ENCODE measurements around the gene IQSEC1.

IQSEC1 gene

DNA sequence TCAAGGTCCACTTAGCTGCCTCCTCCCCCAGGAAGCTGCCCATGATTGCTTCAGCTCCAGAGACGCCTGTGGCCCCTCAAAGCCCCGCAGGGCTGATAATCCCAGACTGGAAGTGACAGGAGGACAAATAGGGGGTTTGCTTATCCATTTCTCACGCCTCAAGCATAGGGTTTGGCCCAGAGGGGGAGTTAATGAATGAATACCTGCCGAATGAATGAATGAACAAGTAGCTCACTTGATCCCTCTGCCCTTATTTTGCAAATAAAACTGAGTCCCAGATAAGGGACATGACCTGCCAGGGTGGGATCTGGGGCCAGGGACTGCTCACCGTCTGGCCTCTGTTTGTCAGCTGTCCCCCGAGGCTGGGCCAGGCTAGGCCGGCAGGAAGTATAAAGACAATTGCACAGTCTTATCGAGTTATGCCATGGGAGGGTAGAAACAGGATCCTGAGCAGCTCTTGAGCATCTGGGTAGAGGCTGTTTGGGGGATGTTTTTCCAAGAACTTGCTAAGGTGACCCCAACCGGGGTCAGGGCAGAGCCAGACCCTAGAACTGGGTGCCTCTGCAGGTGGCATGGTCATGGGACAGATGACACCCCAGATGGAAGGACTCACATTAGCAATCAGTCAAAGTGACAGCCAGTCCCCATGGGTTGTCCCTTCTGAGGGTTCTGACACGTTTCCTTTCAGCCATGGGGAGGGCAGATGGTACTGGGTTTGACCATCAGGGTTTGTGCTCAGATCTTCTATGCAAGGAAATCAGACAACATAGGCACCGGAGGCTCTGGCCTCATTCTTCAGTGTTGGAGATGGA is 45.0 kb downstream of the IQSEC1 start:
- DNase-seq (ENCODE audit: low read depth in 2 of 2), result no peak

DNA sequence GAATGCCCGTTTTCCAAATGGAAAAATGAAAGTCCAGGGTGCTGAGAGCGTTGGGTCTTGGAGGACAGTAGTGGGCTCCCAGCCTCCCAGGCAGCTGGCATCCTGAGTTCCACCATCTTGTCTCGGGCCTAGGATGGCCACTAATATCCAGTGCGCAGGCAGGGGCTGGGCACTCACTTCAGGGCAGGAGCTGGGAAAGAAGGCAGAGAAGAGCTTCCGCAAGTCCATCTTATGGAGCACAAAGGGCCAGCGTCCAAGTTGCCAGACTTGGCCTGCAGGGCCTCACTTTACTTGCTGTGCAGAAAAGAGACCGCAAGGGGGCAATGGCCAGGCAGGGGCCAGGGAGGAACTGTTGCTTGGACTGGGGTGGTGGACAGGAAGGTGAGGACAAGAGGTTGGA is 46.1 kb downstream of the IQSEC1 start:
- DNase-seq (ENCODE audit: low read depth in 2 of 2), result no peak

DNA sequence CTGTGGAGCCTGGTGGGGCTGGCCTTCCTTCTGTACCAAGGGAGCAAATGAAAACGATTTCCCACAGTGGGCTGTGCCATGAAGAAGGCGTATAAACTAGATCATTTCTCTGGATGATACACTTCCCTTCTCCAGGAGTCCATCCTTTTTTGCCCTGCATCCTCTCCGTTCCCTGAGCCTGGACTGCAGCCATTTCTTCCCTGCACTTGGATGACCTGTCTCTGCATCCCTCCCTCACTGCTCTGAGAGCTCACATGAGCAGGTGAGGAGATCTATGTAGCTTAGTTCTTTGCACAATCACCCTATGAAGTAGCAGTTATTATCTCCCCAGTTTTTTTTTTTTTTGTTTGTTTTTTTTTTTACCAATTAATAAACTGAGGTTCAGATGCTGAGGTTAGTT is 46.7 kb downstream of the IQSEC1 start:
- no peak for DNase-seq (ENCODE audit: low read depth in 2 of 2)

DNA sequence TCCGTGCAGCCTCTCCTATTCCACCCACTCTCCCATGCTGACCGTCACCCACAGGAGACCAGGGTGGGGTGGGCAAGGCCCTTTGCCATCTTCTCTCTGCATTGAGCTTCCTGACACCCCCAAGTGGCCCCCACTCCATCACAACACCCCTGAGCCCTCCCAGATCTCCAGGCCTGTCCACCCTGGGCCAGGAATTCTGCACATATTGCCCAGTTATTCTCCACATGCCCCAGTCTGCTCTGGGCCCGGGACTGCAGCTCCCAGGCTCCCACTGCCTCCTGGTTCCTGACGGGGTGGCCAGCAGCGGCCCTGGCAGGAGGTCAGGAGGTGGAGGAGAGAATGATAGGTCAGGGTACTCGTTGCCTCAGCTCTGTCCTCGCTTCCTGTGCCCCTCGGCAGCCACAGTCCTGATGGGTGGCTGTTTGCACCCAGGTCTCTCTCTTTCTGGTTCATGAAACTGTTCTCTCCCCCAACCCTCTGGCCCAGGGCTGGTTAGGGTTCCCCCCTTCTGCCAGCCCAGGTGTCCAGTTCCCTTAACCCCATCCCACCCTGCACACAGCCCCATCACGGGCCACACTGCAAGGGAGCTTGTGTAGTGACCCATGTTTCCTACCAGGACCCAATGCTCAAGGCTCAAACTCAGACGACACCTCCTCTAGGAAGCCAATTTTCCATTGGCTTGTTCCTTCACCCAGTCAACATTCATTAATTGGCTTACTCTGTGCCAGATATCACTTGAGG is 47.3 kb downstream of the IQSEC1 start:
- no peak for DNase-seq (ENCODE audit: low read depth in 2 of 2)

DNA sequence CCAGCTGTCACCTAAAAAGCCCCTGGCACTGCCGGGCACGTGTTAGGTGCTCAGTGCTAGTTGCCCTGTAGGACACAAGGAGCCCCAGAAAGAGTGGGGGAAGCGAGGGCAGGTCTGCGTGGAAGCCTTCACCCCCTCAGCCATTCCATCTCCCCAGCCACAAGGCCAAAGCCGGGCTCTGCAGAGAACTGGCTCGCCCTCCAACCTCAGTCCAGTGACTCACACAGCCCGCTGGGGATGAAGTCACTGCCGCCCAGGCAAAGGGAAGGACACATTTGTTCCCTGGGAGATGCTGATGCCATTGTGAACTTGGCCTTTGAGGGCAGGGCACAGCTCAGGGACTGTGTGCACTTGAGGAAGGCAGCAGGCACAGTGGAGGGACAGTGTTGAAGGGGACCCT is 48.1 kb downstream of the IQSEC1 start:
- DNase-seq (ENCODE audit: low read depth in 2 of 2), result no peak

DNA sequence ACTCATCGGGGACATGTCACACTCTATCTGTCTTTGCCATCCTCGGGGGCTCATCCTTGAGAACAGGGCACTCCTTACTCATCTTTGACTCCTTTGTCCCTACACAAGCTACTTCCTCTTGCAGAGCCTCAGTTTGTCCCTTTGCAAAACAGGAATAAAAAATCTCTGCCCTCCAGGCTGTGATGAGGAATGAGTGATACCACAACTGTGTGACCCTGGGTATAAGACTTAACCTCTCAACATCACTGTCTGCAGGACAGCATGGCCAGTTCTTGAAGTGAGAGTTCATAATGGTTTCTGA is 48.5 kb downstream of the IQSEC1 start:
- no peak for DNase-seq (ENCODE audit: low read depth in 2 of 2)

DNA sequence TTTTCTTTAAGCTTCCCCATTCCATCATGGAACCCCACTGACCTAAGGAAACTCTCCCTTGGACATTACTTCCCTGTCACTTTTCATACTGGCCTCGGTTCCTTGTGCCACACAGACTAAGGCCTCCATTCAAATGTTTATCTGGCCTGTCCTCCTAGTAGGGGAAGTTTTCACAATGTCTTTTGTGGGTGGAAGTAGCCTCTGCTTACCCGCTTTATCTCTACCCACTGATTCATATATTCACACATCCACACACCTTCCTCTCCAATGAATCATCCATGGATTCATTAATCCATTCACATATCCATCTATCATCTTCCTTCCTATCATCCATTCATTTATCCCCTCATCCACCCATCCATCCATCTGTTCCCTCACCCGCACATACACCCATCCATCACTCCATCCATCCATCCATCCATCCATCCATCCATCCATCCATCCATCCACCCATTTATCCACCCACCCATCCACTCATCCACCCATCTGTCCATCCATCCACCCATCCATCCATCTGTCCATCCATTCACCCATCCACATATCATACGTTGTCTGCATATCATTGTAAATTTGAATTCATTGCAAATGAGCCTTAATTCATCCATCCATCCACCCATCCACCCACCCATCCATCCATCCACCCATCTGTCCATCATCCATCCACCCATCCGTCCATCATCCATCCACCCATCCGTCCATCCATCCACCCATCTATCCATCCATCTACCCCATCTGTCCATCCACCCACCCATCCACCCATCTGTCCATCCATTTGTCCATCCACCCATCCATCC is 49.1 kb downstream of the IQSEC1 start:
- DNase-seq (ENCODE audit: low read depth in 2 of 2), result no peak

DNA sequence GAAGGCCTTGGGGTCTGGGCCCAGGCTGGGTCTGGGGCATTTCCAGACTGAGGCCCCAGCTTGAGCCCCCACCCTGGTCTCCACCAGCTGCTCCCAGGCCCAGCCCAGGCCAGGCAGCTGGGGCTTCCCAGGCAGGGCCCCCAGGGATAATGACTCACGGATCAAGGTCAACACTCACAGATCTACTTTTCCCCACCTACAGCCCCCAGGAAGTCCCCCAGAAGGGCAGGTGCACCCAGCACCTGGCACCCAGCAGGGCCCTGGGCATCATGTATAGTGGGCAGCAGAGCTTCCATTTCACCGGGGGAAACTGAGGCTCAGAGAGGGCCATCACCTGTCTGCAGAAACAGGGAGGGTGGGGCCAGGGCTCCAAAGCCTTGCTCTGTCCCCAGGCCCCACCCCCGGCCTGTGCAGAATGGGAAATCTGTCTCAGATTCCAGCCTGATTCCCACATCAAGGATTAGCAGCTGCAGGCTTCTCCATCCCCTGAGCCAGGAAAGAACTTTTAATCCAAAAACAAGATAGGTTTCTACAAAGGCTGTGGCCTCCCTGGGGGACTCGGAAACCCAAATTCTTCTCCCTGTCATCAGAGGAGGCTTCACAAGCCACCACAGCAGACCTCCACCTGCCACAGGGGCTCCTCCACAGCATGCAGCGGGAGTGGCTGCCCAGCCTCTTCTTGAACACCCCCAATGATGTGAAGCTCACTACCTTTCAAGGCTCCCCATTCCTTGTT is 49.8 kb downstream of the IQSEC1 start:
- no peak for DNase-seq (ENCODE audit: low read depth in 2 of 2)

DNA sequence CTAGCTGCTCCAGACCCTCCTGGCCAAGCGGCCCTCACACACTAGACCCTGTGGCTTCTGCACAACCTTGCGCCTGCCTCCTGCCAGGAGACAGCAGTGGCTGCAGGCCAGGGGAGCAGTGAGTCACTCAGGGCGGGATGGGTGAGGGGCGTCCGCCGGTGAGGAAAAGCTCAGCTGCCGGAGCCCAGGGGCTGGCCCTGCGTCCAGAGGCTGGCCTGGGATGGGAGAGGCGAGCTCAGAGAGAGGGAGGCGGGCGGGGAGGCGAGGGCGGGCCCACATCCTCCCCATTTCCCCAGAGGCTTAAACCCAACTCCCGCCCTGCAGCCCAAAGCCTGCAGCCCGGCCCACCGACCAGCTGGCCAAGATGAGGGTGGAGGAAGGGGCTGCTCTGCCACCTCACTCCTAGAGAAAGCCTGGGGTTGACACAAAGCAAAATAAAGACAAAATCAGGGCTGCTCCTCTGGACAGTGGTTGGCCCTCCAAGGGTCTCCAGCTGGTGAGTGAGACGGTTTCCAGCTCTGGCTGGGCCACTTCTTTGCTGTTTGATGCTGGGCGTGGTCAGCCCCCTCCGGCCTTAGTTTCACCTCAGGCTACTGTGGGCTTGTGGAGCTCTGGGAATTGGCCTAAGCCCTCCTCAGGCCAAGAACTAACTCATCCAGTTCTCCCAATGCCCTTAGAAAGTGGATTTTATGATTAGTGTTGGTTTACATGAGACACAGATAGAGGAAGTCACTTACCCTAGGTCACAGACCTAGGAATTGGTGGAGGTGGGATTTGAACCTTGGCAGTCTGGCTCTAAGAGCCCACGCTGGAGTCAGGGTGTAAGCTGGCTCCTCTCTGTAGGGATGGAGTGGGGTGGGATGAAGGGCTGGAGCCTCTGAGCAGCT is 50.6 kb downstream of the IQSEC1 start:
- DNase-seq (ENCODE audit: low read depth in 2 of 2), result no peak

DNA sequence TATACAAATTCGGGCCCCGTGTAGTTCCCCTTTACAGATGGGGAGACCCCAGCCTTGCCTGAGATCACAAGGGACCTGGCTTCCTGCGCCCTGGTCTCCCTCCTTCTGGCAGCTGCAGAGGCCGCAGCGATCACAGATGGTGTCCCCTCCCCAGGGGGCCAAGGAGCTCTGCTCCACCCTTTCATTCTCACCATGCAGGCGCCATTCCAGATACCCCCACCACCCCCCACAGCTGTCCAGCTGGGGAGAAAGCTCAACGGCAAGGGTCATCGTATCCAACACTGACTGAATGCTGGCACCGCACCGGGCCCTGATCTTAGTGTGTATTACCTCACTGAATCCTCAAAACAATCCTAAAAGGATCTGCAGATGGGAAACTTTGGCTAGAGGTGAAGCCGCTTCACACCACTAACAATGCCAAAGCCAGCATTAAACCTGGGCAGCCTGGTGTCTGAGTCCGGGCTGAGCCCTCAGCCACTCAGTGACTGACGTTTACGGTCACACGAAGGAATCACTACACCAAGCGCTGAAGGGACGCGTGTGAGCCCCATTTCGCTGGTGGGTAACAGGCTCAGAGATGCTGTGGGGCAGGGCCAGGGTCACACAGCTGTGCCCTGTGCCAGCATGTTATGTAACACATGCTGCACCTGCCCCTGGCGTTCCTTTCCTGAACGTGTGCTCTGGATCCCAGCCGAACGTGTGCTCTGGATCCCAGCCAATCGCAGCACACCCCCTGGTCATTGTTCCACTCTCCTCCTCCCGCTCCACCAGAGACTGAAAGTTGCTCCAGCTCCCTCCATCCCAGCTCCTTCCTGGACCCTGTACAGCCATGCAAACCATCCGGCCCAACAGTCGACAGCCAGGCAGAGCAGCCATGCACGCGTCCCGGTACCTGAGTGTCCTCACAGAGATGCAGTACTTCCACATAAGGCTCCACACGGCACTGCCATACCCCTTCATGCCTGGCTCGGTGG is 51.8 kb downstream of the IQSEC1 start:
- no peak for DNase-seq (ENCODE audit: low read depth in 2 of 2)

DNA sequence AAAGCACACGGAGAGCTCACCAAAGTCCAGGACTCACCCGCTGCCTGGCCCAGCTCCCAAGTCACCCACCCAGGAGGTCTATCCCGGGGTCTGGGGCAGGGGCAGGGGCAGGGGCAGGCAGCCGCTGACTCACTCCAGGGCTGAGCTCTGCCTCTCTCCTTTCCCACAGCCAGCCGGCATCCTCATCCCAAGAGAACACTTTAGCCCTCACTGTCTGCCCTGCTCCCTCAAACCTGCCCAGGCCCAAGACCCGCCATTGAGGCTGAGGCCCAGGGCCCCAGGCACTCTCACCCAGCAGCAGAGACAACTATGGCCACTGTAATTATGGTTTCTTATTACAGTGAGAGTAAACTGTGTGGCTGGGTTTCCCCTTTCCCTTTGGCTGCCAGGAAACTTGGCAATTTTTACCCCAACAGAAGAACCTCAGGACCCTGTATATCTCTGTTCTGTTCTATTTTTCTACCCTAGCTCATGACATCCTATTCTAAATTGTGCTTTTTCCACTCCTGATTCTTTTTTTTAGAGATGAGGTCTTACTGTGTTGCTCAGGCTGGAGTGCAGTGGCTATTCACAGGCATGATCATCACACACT is 53.0 kb downstream of the IQSEC1 start:
- no peak for DNase-seq (ENCODE audit: low read depth in 2 of 2)

DNA sequence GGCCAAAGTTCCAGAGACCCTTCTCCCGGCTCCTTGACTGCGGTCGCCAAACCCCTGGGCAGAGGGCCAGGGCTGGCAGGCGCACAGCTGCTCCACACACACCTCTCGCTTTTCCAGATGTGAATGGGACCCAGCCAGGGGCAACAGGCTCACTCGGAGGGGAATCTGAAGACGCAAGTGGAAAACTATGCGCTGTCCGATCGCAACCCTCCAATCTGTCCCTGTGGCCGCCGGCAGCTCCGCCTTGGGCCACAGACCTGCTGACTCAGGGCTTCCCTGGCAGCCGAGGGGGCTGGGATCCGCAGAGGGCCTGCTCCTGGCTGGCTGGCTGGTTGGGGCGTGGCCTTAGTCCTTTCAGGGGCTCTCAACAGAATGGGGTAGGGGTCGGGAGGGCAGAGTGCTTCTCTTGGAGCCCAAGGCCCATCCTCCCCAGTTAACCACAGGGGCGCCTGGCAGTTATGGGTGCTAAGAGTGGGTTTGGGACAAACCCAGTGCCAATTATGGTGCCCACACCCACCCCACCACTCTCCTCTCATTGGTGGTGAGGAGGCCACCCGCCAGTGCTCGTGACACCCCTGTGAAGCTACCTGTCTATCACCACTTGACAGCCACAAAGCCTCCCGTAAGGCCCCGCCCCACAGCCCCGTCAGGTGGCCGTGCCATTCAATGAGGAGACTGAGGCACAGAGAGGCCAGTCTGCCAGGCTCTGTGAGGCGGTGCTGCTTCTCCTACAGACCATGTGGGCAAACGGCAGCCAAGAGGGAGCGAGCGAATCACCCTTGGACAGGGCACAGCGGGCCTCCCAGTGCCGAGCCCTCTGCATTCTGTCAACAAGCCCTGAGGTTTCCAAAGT is 53.8 kb downstream of the IQSEC1 start:
- DNase-seq (ENCODE audit: low read depth in 2 of 2), result no peak

DNA sequence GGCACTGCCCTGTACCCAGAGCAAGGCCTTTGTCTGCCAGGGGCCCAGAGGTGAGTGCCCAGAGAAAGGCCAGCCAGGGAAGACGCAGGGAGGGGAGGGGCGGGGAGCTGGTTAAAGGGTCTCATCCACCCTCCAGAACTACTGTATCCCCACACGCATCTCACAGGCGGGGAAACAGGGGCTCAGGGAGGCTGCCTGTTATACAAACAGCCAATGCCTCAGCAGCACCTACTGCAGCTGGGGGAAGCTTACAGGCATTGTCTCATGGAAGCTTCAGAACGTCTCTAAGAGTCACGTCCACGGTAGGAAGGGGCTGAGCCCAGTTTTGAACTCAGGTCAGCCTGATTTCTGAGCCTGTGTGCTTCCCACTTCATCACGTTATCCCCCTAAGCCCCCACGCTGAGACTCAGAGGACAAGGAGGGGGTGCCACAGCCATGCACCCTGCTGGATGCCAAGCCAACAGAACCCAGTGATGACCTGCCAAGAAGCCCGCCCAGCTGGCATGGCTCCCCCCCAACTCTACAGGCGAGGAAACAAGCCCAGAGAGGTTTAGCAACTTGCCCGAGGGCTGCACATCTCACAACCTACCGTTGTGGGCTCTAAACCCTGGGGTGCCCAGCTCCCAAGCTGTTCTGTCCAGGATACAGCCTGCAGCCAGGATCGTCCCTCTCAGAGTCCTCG is 54.5 kb downstream of the IQSEC1 start:
- no peak for DNase-seq (ENCODE audit: low read depth in 2 of 2)

DNA sequence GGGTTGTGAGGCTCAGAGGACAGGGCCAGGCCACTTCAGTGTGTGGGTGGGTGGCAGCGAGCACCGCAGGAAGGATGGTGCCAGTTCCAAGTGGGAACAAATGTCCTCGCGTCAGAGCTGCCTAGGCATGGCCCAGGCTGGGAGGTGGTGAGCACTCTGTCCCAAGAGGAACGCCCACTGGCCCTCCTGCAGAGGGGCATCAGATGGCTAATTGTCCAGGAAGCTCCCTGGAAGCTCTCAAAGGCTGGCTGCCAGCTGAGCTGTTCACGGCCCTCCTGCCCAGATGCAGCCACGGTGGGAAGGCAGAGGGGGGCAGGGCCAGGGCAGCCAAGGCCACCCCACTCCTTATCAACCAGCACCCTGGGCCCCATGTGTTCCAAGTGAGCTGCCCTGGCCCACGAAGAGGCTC is 55.2 kb downstream of the IQSEC1 start:
- no peak for DNase-seq (ENCODE audit: low read depth in 2 of 2)

DNA sequence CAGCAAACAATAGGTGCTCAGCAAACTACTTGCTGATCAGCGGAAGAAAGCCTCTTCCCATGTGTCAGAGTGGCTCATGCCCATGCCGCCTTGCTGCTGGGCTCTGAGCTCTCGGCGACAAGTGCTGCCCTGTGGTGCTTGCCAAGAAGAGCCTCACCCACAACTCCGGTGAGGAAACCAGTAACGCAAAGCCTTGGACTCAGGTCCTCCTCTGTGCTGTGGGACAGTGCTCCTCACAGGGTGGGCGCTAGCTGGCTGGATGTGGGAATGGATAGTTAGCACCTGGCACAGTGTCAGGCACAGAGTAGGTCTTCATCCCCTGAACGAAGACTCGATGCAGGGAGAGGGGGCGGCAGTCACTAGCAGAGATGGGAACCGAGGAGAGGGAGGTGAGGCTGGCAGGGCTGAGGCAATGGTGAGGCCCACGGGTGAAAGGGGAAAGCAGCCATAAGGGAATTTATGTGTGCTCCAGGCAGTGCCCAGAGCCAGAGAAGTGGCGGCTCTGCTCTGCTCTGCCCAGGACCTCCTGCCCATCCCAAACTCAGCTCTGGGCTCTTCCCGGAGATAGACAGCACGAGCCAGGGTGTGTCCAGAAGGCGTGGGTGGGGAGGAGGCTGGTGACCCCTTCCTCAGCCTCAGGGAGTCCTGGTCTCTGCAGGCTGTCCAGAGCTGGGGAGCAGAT is 55.7 kb downstream of the IQSEC1 start:
- DNase-seq (ENCODE audit: low read depth in 2 of 2), result no peak

DNA sequence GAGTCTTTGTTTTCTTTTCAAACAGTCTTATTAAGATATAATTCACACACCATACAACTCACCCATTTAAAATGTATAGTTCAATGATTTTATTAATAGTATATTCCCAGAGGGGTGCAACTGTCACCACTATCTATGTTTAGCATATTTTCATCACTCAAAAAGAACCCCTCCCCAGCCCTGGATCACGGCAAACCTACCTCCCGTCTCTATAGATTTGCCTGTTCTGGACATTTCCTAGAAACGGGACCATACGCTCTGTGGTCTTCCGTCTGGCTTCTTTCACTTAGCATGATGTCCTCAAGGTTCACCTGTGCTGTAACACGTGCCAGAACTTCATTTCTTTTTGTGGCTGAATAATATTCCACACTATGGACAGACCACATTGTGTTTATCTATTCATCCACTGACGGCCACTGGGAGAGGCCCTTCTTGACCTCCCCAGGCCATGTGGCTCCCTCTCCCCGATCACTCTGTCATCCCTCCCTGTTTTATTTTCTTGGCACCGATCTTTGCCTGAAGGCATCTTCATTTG is 56.4 kb downstream of the IQSEC1 start:
- DNase-seq (ENCODE audit: low read depth in 2 of 2), result no peak
